Measurements from ENCODE around the gene CLEC14A.

The CLEC14A gene

GRCh38 chr14:38290601-38291188, 34.8 kb upstream of the CLEC14A start:
- DNase-seq = no peak
- intact Hi-C loops (cut with DNase I; ENCODE audit: low total_unique reads) = no loop called here
- H3K4me3 ChIP-seq = no peak overlapping the region
- peaks cover 0 to 8% (median 2%) of the 10 kb centered on the region in 4 donors for H3K4me1 ChIP-seq
- TF ChIP-seq, protein P1, sequence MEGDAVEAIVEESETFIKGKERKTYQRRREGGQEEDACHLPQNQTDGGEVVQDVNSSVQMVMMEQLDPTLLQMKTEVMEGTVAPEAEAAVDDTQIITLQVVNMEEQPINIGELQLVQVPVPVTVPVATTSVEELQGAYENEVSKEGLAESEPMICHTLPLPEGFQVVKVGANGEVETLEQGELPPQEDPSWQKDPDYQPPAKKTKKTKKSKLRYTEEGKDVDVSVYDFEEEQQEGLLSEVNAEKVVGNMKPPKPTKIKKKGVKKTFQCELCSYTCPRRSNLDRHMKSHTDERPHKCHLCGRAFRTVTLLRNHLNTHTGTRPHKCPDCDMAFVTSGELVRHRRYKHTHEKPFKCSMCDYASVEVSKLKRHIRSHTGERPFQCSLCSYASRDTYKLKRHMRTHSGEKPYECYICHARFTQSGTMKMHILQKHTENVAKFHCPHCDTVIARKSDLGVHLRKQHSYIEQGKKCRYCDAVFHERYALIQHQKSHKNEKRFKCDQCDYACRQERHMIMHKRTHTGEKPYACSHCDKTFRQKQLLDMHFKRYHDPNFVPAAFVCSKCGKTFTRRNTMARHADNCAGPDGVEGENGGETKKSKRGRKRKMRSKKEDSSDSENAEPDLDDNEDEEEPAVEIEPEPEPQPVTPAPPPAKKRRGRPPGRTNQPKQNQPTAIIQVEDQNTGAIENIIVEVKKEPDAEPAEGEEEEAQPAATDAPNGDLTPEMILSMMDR (IDR thresholded peaks at IDR 0.05) = no peak
- H3K36me3 ChIP-seq = no peaks in the 10 kb centered on the region
- no peaks in the 10 kb centered on the region for H3K9me3 ChIP-seq
- H3K27me3 ChIP-seq = no peaks in the 10 kb centered on the region
- no peak overlapping the region for H3K27ac ChIP-seq

DNA sequence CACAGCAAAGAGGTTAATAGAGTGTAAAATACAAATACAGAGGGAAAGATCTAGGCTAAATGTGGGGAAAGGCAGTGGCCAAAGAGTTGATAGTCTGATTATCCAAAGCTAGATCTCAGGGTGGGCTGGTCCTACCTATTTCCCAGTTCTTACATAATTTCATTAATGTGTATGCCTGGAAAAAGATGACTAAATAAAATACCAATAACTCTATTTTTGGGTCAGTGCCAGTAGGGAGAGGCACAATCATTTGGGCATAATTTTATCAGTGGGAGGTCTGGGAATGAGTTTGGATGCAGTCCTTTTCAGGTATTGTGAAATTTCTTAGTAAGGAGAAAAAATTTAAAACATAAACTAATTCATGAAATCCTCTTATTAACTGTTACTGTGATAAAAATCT, 30.6 kb upstream of the CLEC14A start:
- no peaks in the 10 kb centered on the region for H3K27me3 ChIP-seq
- intact Hi-C loops (cut with DNase I; ENCODE audit: low total_unique reads) = no loop called here
- TF ChIP-seq, protein P1 (IDR thresholded peaks at IDR 0.05) = no peak
- H3K36me3 ChIP-seq = no peaks in the 10 kb centered on the region
- no peaks in the 10 kb centered on the region for H3K9me3 ChIP-seq
- H3K4me3 ChIP-seq = no peak overlapping the region
- H3K4me1 ChIP-seq = peaks cover 0 to 5% (median under 1%) of the 10 kb centered on the region in 4 donors
- DNase-seq = no peak
- H3K27ac ChIP-seq = no peak overlapping the region

- H3K9me3 ChIP-seq = no peaks in the 10 kb centered on the region
- no peaks in the 10 kb centered on the region for H3K36me3 ChIP-seq
- TF ChIP-seq, protein P1 (IDR thresholded peaks at IDR 0.05) = no peak
- no peak overlapping the region for H3K4me3 ChIP-seq
- intact Hi-C loops (cut with DNase I; ENCODE audit: low total_unique reads) = no loop called here
- no peak overlapping the region for H3K27ac ChIP-seq
- H3K27me3 ChIP-seq = no peaks in the 10 kb centered on the region
- peaks cover 0 to under 1% (median 0%) of the 10 kb centered on the region in 4 donors for H3K4me1 ChIP-seq
- no peak for DNase-seq
These were observed 30.1 kb upstream of the CLEC14A start for GRCh38 chr14:38285962-38286361.

DNA sequence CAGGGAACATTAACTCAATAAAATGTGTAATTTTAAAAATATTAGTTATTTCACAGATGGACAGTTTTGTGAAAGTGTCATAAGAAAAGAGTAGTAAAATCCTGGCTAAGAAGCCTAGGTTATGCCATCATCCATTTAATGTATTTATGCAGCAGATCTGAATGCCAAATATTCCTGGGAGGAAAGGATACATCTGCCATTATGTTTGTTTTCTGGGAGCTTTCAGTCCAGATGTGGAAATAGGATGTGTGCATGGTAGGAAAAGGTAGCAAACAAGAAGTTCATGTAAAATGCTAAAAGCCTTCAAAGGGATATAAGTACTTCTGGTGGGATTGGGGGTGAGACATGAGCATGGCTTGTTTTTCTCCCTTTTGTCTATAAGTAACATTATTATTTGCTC, 27.0 kb upstream of the CLEC14A start:
- Histone ChIP-seq H3K27me3 (no peaks in the 10 kb centered on the region), H3K4me1 (no peaks in the 10 kb centered on the region), H3K4me3 (no peak overlapping the region), H3K36me3 (no peaks in the 10 kb centered on the region), H3K9me3 (no peaks in the 10 kb centered on the region), H3K27ac (no peak overlapping the region)
- TF ChIP-seq, protein P1 (IDR thresholded peaks at IDR 0.05) = no peak
- no peak for DNase-seq
- intact Hi-C loops (cut with DNase I; ENCODE audit: low total_unique reads) = no loop called here

- H3K27me3 ChIP-seq = no peaks in the 10 kb centered on the region
- intact Hi-C loops (cut with DNase I; ENCODE audit: low total_unique reads) = no loop called here
- no peak overlapping the region for H3K27ac ChIP-seq
- DNase-seq = no peak
- H3K4me1 ChIP-seq = no peaks in the 10 kb centered on the region
- H3K36me3 ChIP-seq = no peaks in the 10 kb centered on the region
- H3K9me3 ChIP-seq = no peaks in the 10 kb centered on the region
- TF ChIP-seq, protein P1 (IDR thresholded peaks at IDR 0.05) = no peak
- H3K4me3 ChIP-seq = no peak overlapping the region
These were observed 24.2 kb upstream of the CLEC14A start for GRCh38 chr14:38280081-38280480.

DNA sequence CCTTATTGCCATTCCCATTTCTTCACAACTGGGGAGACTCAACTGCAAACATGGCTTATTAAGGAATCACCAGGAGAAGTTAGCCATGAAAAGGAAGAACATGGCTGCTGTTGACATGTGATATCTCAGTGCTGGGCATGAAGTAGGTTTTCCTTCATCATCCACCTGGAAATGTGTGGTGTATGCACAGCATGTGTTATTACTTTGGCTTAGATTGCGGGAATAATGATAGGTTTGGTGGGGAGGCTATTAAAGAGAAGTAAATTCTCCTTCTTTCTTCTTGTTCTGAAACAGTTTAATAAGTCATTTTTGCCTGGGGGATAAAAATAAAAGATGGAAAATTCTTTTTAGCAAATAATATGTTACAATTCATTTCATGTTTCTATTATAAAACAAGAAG, 23.7 kb upstream of the CLEC14A start:
- Histone ChIP-seq H3K36me3 (no peaks in the 10 kb centered on the region), H3K9me3 (no peaks in the 10 kb centered on the region), H3K4me3 (no peak overlapping the region), H3K27ac (no peak overlapping the region), H3K4me1 (no peaks in the 10 kb centered on the region), H3K27me3 (no peaks in the 10 kb centered on the region)
- intact Hi-C loops (cut with DNase I; ENCODE audit: low total_unique reads) = no loop called here
- TF ChIP-seq, protein P1 (IDR thresholded peaks at IDR 0.05) = no peak
- DNase-seq = no peak

All from tibial artery (tissue), 4 donors.